Measurements from ENCODE around the gene SRSF2.
"Not testable (repeated sequence)": the region's sequence is repeated elsewhere in the genome, so short reads cannot be mapped to it uniquely, and the experiment has no call there.

SRSF2 gene

DNA sequence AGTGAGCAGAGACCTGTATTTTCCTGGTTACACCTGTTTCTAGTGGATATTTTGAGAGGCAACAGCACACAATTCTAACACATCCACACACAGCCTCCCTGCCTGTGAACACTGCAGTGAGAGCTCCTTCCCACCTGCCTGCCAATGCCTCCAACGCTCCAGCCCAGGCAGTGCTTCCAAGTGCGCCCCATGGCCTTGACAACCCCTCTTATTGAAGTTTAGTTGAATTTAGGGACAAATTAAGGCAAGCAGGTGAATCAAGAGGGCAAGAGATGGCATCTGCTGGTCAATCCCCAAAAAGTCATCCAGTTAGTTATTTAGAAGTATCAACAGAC lies 21.7 kb downstream of the SRSF2 start:
- POLR2A ChIA-PET (ENCODE audit: low non-redundant PET), result no interaction called here
- CTCF ChIA-PET, result interaction anchor here (0.6 kb wide), 1 partner anchor 29 kb away, joined by 4 read pairs; no protein-coding TSS in a partner anchor
- TF ChIP-seq, protein P1, sequence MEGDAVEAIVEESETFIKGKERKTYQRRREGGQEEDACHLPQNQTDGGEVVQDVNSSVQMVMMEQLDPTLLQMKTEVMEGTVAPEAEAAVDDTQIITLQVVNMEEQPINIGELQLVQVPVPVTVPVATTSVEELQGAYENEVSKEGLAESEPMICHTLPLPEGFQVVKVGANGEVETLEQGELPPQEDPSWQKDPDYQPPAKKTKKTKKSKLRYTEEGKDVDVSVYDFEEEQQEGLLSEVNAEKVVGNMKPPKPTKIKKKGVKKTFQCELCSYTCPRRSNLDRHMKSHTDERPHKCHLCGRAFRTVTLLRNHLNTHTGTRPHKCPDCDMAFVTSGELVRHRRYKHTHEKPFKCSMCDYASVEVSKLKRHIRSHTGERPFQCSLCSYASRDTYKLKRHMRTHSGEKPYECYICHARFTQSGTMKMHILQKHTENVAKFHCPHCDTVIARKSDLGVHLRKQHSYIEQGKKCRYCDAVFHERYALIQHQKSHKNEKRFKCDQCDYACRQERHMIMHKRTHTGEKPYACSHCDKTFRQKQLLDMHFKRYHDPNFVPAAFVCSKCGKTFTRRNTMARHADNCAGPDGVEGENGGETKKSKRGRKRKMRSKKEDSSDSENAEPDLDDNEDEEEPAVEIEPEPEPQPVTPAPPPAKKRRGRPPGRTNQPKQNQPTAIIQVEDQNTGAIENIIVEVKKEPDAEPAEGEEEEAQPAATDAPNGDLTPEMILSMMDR (conservative IDR thresholded peaks at IDR 0.05; ENCODE audit: low read depth), result no peak
- DNase-seq (ENCODE audit: low spot score), result no peak
- peak overlapping the region; percentile 88 for H3K27ac ChIP-seq

DNA sequence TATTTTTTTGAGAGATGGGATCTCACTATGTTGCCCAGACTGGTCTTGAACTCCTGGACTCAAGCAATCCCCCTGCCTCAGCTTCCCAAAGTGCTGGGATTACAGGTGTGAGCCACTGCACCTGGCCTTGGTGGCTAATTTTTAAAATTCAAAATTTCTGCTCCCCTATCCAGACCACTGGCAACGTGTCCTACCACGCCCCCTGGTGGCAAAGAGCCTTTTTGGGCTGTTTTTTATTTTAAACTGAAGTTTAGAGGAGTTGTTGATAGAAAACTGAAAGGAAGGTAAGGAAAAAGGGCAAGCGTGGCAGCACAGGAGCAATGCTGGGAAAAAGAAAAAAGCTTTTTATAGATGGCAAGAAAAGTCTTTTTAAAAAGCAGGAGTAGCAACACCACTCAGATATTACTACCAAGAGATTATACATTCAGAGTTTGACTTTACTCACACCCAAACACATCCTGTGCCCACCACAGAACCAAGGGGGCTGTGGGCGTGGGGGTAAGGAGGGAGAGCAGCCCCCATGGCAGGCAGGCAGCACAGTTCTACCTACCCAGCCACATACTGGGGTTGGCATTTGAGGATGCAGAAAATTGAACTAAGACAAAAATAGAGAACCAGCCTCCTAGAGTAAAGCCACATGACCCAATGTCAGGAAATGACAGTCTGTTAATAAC lies 22.2 kb downstream of the SRSF2 start:
- H3K27ac ChIP-seq, result peak overlapping the region; percentile 88
- ChIA-PET POLR2A (ENCODE audit: low non-redundant PET) (no interaction called here), CTCF (interaction anchor here (0.6 kb wide), 2 partner anchors 28 to 318 kb away, joined by 3 to 4 read pairs; no protein-coding TSS in a partner anchor)

DNA sequence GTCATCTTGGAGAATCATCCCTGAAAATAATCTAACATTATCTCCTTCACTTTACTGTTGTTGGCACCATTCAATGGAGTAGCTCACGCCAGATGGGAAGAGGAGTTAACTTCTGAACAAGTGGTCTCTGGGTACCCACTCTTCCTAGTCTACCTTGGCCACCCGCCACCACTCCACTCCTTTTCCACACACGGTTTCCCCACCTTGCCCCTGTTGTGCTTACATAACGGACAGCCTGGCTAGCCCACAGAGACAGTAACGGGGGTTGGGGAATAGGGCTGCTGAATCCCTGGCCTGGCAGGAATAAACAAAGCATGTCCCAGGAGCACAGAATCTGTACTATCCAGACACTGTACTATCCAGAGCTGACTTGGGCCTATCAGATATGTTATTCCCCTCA lies 22.8 kb downstream of the SRSF2 start:
- TF ChIP-seq, protein P1 (conservative IDR thresholded peaks at IDR 0.05; ENCODE audit: low read depth), result no peak
- no peak for DNase-seq (ENCODE audit: low spot score)
- H3K27ac ChIP-seq, result 0 out of 2 replicates have a peak overlapping the region, but pooled peaks have one; percentile 88
- CTCF ChIA-PET, result interaction anchor here (0.5 to 0.8 kb wide), 4 partner anchors 44 to 317 kb away, joined by 3 to 6 read pairs (median 3); no protein-coding TSS in a partner anchor
- POLR2A ChIA-PET (ENCODE audit: low non-redundant PET), result no interaction called here

More for the DNA sequence above, 22.2 kb downstream of the SRSF2 start:
- DNase-seq (ENCODE audit: low spot score), result no peak
- TF ChIP-seq, protein P1 (conservative IDR thresholded peaks at IDR 0.05; ENCODE audit: low read depth), result peak; percentile 90

DNA sequence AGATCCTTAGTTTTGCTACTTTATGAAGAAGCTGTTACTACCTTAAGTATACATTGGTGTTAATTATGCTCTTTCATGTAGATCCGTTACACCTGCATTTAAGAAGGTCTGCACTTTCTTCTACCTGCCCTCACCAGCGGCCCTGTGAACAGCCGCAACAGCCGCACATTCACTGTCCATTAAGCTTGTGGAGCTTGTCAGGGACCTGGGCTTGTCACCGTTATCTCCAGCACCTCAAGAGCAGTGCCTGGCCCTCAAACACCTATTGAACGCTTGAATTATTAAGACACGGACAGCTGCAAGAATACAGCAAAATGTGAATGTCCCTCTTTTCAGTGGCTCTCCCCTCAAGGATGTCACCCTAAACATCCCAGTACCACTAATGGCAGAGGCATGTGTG lies 23.4 kb downstream of the SRSF2 start:
- CTCF ChIA-PET, result interaction anchor here (0.5 to 0.8 kb wide), 4 partner anchors 43 to 91 kb away, joined by 3 to 6 read pairs (median 4); no protein-coding TSS in a partner anchor

DNA sequence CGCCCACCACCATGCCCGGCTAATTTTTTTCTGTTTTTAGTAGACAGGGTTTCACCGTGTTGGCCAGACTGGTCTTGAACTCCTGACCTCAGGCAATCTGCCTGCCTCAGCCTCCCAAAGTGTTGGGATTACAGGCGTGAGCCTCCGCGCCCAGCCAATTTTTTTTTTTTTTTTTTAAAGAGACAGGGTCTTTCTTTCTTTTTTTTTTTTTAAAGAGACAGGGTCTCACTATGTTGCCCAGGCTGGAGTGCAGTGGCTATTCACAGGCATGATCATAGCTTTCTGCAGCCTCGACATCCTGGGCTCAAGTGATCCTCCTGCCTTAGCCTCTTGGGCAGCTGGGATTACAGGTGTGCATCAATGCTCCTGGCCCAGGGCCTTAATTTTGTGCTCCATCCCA lies 24.8 kb downstream of the SRSF2 start:
- CTCF ChIA-PET, result interaction anchor here (1.2 kb wide), 2 partner anchors 15 to 189 kb away, joined by 5 to 6 read pairs; no protein-coding TSS in a partner anchor
- POLR2A ChIA-PET (ENCODE audit: low non-redundant PET); DNase-seq (ENCODE audit: low spot score): not testable (repeated sequence)
- H3K27ac ChIP-seq, result peak overlapping the region; percentile 53

More for the DNA sequence above, 23.4 kb downstream of the SRSF2 start:
- TF ChIP-seq, protein P1 (conservative IDR thresholded peaks at IDR 0.05; ENCODE audit: low read depth), result no peak
- POLR2A ChIA-PET (ENCODE audit: low non-redundant PET), result no interaction called here
- no peak overlapping the region for H3K27ac ChIP-seq
- DNase-seq (ENCODE audit: low spot score), result no peak

DNA sequence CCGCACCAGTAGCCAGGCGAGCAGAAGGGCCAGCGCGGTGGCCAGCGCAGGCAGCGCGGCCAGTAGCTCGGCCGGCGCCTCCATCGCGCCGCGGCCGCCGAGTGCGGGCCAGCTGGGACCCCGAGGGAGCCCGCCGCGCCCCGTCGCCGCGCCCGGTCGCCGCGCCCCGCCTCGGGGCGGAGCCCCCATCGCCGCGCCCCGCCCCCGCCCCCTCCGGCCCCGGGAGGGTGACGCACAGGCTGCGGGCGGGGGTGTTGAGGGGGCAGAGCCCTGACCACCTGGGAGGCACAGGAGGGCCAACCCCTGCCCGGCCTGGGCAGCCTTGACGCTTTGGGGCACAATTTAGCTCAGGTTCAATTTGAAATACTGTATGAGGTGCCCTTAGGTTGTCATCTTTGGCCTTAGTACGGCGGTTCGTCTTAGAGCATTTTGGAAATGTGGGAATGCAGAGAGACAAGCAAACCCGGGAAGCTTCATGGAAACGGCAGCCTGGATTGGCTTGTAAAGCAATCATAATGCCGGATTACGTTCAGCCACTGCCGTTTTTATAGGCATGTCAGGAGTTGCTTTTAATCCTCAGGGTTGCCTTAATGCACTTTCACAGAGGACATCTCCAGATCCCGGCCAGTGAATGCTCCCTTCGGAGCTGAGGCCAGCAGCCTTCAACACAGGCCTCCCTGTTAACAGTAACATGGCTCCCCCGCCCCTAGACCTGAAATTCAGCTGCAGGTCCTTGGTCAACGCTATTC lies 26.1 kb downstream of the SRSF2 start, which contains the start of gene MXRA7:
TSS of gene MXRA7 (minus strand) at position 103 of the 749 bp plus-strand sequence. CDS start at position 84, 19 bp downstream.
- POLR2A ChIA-PET (ENCODE audit: low non-redundant PET), result no interaction called here
- TF ChIP-seq, protein P1 (conservative IDR thresholded peaks at IDR 0.05; ENCODE audit: low read depth), result no peak
- CTCF ChIA-PET, result interaction anchor here (0.5 to 0.6 kb wide), 2 partner anchors 124 to 501 kb away, joined by 5 read pairs; no protein-coding TSS in a partner anchor
- peak; percentile 71 for DNase-seq (ENCODE audit: low spot score)
- peak within 1 kb of the TSS; percentile 87 for H3K27ac ChIP-seq

DNA sequence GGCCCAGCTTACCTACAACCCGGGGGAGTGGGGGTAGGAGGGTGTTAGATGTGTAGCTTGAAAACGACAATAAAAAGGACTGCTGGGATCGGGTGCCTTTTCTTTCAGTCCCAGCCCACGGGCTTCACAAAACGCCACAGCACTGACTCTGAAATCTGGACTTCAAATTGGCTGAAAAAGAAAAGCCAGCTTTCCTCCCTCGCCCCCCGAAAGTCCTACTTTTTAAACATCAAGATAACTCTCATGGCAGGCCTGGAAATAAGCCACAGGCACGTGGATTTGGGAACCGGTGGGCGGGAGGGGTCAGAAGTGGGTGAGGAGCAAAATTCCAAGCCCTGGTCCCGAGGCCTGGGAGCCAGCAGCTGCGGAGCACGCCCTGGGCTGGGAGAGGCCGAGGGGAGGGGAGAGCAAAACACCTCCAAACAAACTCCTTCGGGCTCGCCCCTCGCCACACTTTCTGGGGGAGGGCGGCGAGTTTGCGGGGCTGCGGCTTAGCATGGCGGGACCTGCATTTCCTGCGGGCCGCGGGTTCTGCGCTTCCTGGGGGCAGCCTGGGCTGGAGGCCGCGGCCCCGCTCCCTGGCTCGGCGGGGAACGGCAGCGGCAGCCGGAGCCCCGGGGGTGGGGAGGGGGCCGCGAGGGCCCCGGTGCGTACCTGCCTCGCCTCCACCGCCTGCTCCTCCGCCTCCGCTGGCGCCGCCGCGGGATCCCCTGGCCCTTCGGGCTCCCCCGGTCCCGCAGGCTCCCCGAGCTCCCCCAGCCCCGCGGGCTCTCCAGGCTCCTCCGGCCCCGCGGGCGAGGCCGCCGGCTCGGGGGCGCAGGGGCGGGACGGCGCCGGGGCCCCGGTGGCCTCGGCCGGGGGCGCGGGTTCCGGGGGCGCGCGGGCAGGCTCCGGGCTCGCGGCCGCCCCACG lies 26.9 kb downstream of the SRSF2 start:
- H3K27ac ChIP-seq, result peak overlapping the region; percentile 87
- DNase-seq (ENCODE audit: low spot score); POLR2A ChIA-PET (ENCODE audit: low non-redundant PET): not testable (repeated sequence)
- CTCF ChIA-PET, result interaction anchor here (0.6 kb wide), 1 partner anchor 123 kb away, joined by 5 read pairs; no protein-coding TSS in a partner anchor
